ENCODE results near the gene TNFSF8. TPM values are rescaled to one million over a fixed set of nuclear protein-coding genes. Genes with fewer than 3 reads are reported as not detected.

TNFSF8 gene
- total RNA-seq, 1 donor = 83.1 TPM

DNA sequence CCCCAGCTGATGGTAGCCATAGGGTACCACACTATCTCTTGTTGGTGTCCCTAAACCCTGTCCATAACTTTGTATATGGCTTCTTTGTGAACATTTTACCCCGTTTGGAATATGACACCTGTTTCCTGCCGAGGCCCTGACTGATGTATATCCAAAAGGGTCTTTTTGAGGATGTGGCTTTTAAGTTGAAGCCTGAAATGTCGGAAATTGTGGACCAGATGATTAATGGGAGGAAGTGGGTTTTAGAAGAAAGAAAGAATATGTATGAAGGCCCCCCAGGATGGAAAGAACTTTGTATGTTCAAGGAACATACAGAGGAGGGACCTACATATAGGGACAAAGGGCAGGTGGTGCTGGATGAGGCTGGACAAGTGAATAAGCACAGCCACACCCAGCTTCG is 16.7 kb upstream of the TNFSF8 start:
- Histone ChIP-seq H3K27me3 (ENCODE audit: insufficient read depth, low read length) (no peaks in the 10 kb centered on the region), H3K9me3 (ENCODE audit: low read depth, low read length) (no peaks in the 10 kb centered on the region), H3K4me1 (ENCODE audit: insufficient read depth, low read length) (peaks cover 7% of the 10 kb centered on the region), H3K4me3 (ENCODE audit: low read length) (no peak overlapping the region)

DNA sequence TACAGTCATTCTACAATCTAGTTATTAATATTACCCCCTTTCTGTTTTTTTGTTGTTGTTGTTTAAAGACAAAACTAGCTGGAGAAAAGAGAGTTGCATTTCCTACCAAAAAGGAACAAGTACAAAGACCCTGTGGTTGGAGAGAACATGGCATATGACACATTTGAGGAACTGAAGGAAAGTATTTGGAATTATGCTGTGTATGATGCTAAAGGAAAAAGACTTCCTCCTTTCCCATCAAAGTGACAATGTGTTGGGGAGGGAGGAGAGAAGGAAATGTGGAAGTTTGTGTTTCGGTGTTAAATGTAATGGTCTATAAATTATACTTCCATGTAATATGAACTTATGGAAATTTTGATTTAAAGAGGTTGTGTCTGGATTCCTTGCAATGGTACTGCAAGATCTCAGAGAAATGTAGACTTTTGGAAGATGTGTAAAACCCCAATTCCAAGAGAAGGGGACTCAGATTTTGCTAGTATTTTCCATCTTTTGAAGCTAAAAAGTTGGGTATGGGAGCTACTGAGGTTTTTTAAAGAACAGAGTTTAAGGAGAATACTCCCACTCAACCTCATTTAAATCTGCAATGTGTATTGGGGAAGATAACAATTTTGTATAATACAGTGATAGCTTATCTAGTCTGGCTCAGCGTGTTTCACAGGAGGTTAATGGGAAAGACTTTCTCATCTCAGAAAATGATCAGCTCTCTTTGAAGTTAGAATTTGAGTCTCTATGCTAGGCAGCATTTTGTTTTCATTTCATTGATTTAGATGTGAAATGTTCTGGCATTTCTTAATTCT is 15.4 kb upstream of the TNFSF8 start:
- Histone ChIP-seq H3K4me3 (ENCODE audit: low read length) (no peak overlapping the region), H3K27me3 (ENCODE audit: insufficient read depth, low read length) (no peaks in the 10 kb centered on the region), H3K4me1 (ENCODE audit: insufficient read depth, low read length) (peaks cover 7% of the 10 kb centered on the region), H3K9me3 (ENCODE audit: low read depth, low read length) (no peaks in the 10 kb centered on the region)

- Histone ChIP-seq H3K4me3 (ENCODE audit: low read length) (no peak overlapping the region), H3K27me3 (ENCODE audit: insufficient read depth, low read length) (no peaks in the 10 kb centered on the region), H3K4me1 (ENCODE audit: insufficient read depth, low read length) (peaks cover 32% of the 10 kb centered on the region), H3K9me3 (ENCODE audit: low read depth, low read length) (no peaks in the 10 kb centered on the region)
These were observed 11.0 kb upstream of the TNFSF8 start for GRCh38 chr9:114941376-114941775.

DNA sequence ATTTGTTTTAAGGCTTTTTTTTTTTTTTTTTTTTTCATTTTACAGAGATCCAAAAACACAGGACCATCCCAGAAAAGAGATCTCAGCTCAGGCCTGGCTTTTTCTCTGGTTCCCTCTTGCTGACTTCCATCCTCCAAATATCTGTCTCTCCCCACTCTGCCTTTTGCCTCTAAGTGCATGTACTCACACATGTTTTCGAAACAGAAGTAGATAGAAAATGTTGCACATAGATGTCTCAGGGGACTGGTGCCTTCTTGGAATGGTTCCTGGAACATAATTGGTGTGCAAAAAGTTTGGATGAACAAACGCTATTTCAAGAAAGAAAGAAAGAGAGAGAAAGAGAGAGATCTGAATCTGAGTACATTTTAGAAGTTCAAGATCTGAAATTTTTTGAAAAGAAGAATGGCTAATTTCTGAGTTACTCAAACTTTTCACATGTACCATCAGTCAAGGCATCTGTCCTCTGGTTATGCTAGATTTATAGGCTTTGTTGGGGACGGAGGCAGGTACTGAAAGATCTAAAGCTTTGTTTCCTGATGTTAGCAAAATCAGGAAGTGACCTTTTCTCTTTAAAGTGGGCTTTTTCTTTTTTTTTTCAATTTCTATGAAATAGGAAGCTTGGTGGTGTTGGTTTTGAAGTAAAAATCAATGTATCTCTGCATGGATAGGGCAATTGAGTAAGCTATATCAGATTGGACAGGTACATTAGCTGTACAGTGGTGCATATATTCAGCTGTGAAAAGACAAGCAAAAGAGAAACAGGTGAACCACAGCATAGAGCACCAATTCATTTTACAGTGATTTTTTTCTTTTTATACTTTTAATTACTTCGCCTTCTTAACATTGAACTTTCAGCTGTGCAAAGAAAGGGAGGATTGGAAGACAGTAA is 8.5 kb upstream of the TNFSF8 start:
- no peaks in the 10 kb centered on the region for H3K9me3 ChIP-seq (ENCODE audit: low read depth, low read length)
- H3K27me3 ChIP-seq (ENCODE audit: insufficient read depth, low read length) = no peaks in the 10 kb centered on the region
- peaks cover 26% of the 10 kb centered on the region for H3K4me1 ChIP-seq (ENCODE audit: insufficient read depth, low read length)
- no peak overlapping the region for H3K4me3 ChIP-seq (ENCODE audit: low read length)

DNA sequence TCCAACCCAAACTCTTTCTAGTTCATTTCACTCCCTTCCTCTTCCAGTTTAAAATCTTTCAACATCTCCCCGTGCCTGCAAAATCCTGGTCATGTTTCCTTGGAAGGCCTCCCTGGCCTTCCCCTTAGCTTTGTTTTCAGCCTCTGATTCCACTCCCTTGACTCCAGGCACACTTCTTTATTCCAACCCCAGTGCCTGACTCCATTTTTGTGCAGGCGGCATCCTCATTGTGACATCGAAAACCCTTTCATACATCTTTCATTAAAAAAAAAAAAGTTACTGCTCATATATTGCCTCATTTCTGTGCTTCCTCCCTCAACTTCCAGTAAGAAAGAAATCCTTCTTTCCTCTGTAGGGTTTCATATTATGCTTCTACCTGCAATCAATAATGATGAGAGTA is 7.1 kb upstream of the TNFSF8 start:
- no peaks in the 10 kb centered on the region for H3K9me3 ChIP-seq (ENCODE audit: low read depth, low read length)
- no peaks in the 10 kb centered on the region for H3K27me3 ChIP-seq (ENCODE audit: insufficient read depth, low read length)
- H3K4me1 ChIP-seq (ENCODE audit: insufficient read depth, low read length) = peaks cover 26% of the 10 kb centered on the region
- H3K4me3 ChIP-seq (ENCODE audit: low read length) = no peak overlapping the region

DNA sequence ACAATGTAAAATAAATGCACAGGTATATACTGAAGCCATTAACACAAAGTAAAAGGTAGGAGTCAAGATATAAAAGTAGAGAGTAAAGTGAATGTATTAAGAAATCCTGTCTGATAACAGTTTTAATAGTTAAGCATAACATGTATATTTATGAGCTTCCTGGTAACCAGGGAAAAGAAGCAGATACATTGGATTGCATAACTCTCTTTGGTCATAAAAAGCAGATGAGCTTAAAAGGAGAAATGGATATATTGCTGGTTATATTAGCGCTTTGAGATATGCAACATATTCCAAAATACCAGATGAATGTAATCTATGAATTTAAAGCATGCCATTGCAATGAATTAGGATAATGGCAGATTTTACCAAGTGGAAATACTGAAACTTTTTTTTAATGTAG is 6.2 kb upstream of the TNFSF8 start:
- no peaks in the 10 kb centered on the region for H3K27me3 ChIP-seq (ENCODE audit: insufficient read depth, low read length)
- peaks cover 26% of the 10 kb centered on the region for H3K4me1 ChIP-seq (ENCODE audit: insufficient read depth, low read length)
- no peak overlapping the region for H3K4me3 ChIP-seq (ENCODE audit: low read length)
- no peaks in the 10 kb centered on the region for H3K9me3 ChIP-seq (ENCODE audit: low read depth, low read length)

GRCh38 chr9:114935119-114935518 is 4.7 kb upstream of the TNFSF8 start:
- Histone ChIP-seq H3K27me3 (ENCODE audit: insufficient read depth, low read length) (no peaks in the 10 kb centered on the region), H3K4me3 (ENCODE audit: low read length) (no peak overlapping the region), H3K4me1 (ENCODE audit: insufficient read depth, low read length) (peaks cover 36% of the 10 kb centered on the region), H3K9me3 (ENCODE audit: low read depth, low read length) (no peaks in the 10 kb centered on the region)

GRCh38 chr9:114932502-114932901 is 2.1 kb upstream of the TNFSF8 start:
- no peaks in the 10 kb centered on the region for H3K27me3 ChIP-seq (ENCODE audit: insufficient read depth, low read length)
- no peak overlapping the region for H3K4me3 ChIP-seq (ENCODE audit: low read length)
- H3K9me3 ChIP-seq (ENCODE audit: low read depth, low read length) = no peaks in the 10 kb centered on the region
- peaks cover 23% of the 10 kb centered on the region for H3K4me1 ChIP-seq (ENCODE audit: insufficient read depth, low read length)

GRCh38 chr9:114931407-114931806 is 1.0 kb upstream of the TNFSF8 start:
- no peaks in the 10 kb centered on the region for H3K27me3 ChIP-seq (ENCODE audit: insufficient read depth, low read length)
- H3K9me3 ChIP-seq (ENCODE audit: low read depth, low read length) = no peaks in the 10 kb centered on the region
- peaks cover 19% of the 10 kb centered on the region for H3K4me1 ChIP-seq (ENCODE audit: insufficient read depth, low read length)
- H3K4me3 ChIP-seq (ENCODE audit: low read length) = no peak overlapping the region

- H3K4me3 ChIP-seq (ENCODE audit: low read length) = peak overlapping the region; percentile 63
- H3K4me1 ChIP-seq (ENCODE audit: insufficient read depth, low read length) = peaks cover 38% of the 10 kb centered on the region
- no peaks in the 10 kb centered on the region for H3K9me3 ChIP-seq (ENCODE audit: low read depth, low read length)
- H3K27me3 ChIP-seq (ENCODE audit: insufficient read depth, low read length) = no peaks in the 10 kb centered on the region
These were observed 1.2 kb downstream of the TNFSF8 start for GRCh38 chr9:114929201-114929600.

DNA sequence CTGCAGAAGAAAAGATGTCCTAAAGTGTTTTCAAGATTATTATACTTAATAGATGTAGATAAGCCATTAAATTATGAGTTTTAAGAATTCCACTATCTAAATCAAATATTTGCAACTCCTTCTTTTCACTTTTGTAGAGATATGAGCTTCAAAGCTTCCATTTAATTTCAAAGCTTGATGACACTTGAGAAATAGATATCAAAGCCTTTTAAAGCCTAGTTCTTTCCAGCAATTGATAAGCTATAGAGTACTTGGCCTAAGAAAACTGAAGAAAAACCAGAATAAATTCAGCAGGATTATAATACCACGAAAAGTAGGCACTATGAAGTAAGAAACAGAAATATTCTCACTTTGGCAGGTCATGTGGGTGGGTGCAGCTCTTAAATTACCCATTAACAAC is 1.7 kb downstream of the TNFSF8 start:
- Histone ChIP-seq H3K4me1 (ENCODE audit: insufficient read depth, low read length) (peaks cover 39% of the 10 kb centered on the region), H3K27me3 (ENCODE audit: insufficient read depth, low read length) (no peaks in the 10 kb centered on the region)

GRCh38 chr9:114928136-114928535 is 2.3 kb downstream of the TNFSF8 start:
- H3K4me1 ChIP-seq (ENCODE audit: insufficient read depth, low read length) = peaks cover 42% of the 10 kb centered on the region
- H3K9me3 ChIP-seq (ENCODE audit: low read depth, low read length) = no peaks in the 10 kb centered on the region
- no peaks in the 10 kb centered on the region for H3K27me3 ChIP-seq (ENCODE audit: insufficient read depth, low read length)
- H3K4me3 ChIP-seq (ENCODE audit: low read length) = peak overlapping the region; percentile 63

More for the DNA sequence above, 1.7 kb downstream of the TNFSF8 start:
- H3K9me3 ChIP-seq (ENCODE audit: low read depth, low read length) = no peaks in the 10 kb centered on the region
- H3K4me3 ChIP-seq (ENCODE audit: low read length) = peak overlapping the region; percentile 63

GRCh38 chr9:114925672-114926071 is 4.7 kb downstream of the TNFSF8 start:
- H3K4me1 ChIP-seq (ENCODE audit: insufficient read depth, low read length) = peaks cover 56% of the 10 kb centered on the region
- no peaks in the 10 kb centered on the region for H3K9me3 ChIP-seq (ENCODE audit: low read depth, low read length)
- H3K27me3 ChIP-seq (ENCODE audit: insufficient read depth, low read length) = no peaks in the 10 kb centered on the region
- H3K4me3 ChIP-seq (ENCODE audit: low read length) = no peak overlapping the region

DNA sequence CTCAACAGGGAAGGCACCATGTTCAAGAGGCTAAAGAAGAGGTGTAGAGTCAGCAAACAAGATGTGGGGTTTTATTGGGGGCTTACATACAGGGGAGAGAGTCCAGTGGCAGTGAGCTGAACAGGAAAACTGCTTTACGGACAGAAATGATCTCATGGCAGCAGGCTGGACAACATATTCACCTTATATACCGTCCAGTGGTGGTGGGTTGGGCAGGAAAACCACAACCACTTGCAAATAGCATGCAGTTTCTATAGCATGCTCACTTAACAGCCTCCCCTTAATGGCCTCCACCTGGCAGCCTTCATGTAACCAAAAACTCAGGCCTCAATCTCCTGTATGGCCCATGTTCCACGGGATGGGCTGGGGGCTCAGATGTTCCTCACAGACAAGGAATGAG is 5.4 kb downstream of the TNFSF8 start:
- Histone ChIP-seq H3K4me1 (ENCODE audit: insufficient read depth, low read length) (peaks cover 54% of the 10 kb centered on the region), H3K4me3 (ENCODE audit: low read length) (no peak overlapping the region), H3K27me3 (ENCODE audit: insufficient read depth, low read length) (no peaks in the 10 kb centered on the region), H3K9me3 (ENCODE audit: low read depth, low read length) (no peaks in the 10 kb centered on the region)

GRCh38 chr9:114924327-114924726 is 6.1 kb downstream of the TNFSF8 start:
- Histone ChIP-seq H3K4me1 (ENCODE audit: insufficient read depth, low read length) (peaks cover 54% of the 10 kb centered on the region), H3K4me3 (ENCODE audit: low read length) (no peak overlapping the region), H3K27me3 (ENCODE audit: insufficient read depth, low read length) (no peaks in the 10 kb centered on the region), H3K9me3 (ENCODE audit: low read depth, low read length) (no peaks in the 10 kb centered on the region)
